Tibial artery (tissue), 4 donors: Measurements from ENCODE around the gene TET1.
"Not testable (repeated sequence)": the region's sequence is repeated elsewhere in the genome, so short reads cannot be mapped to it uniquely, and the experiment has no call there.

Source experiments
- DNase-seq, 2 donors: peaks; one replicate each; pipeline ENCODE4 v3.0.0-alpha.2; 2019
- H3K27ac ChIP-seq, 2 donors: fragments of 200-600 bp; sonication (generic) in 1 of 2; 1 replicate in 1 of 2; 2 replicates in 1 of 2; pipeline ENCODE4 v1.5.1; 2018 to 2019; ENCODE audit warnings: mild to moderate bottlenecking in 1 of 2
- H3K27me3 ChIP-seq, 2 donors: fragments of 200-600 bp; sonication (generic) in 1 of 2; one replicate each; pipeline versions ENCODE4 v1.5.1 to v1.6.0; 2016 to 2019
- H3K36me3 ChIP-seq, 3 donors: fragments of 200-600 bp; sonication (generic) in 2 of 3; one replicate each; pipeline ENCODE4 v1.5.1; 2016 to 2019; ENCODE audit warnings: mild to moderate bottlenecking in 2 of 3
- H3K4me1 ChIP-seq, 4 donors: fragments of 200-600 bp; sonication (generic) in 2 of 4; 1 replicate in 3 of 4; 2 replicates in 1 of 4; pipeline ENCODE4 v1.5.1; 2016 to 2019
- H3K4me3 ChIP-seq, 2 donors: fragments of 200-600 bp; sonication (generic) in 1 of 2; 1 replicate in 1 of 2; 2 replicates in 1 of 2; pipeline ENCODE4 v1.5.1; 2018 to 2019; ENCODE audit warnings: mild to moderate bottlenecking in 2 of 2
- H3K9me3 ChIP-seq, 3 donors: fragments of 200-600 bp; sonication (generic) in 1 of 3; one replicate each; pipeline ENCODE4 v1.5.1; 2016 to 2019
- CTCF ChIP-seq, 2 experiments: fragments of 200-600 bp in 1 of 2; fragments of 450-650 bp in 1 of 2; IDR thresholded peaks; one replicate each; pipeline ENCODE4 v1.5.1; 2017 to 2019; ENCODE audit warnings: antibody characterized with exemption in 2 of 2, mild to moderate bottlenecking in 1 of 2, moderate library complexity in 1 of 2
- intact Hi-C: fragments of 100-400 bp; cut with DNase I; formaldehyde crosslinking; loops from one replicate; pipeline ENCODE4 v1.15.0; 2023; ENCODE audit warnings: low total_unique reads

Gene TET1

GRCh38 chr10:68705548-68705947 is 145.4 kb downstream of the TET1 start:
- Histone ChIP-seq H3K27ac (no peak overlapping the region), H3K4me1 (no peaks in the 10 kb centered on the region), H3K4me3 (no peak overlapping the region), H3K9me3 (no peaks in the 10 kb centered on the region), H3K36me3 (no peaks in the 10 kb centered on the region), H3K27me3 (no peaks in the 10 kb centered on the region)
- DNase-seq, result no peak
- TF ChIP-seq CTCF (IDR thresholded peaks at IDR 0.05), result no peak
- intact Hi-C loops, result no loop called here

GRCh38 chr10:68708987-68709386 is 148.8 kb downstream of the TET1 start:
- intact Hi-C loops, H3K27me3 ChIP-seq, H3K36me3 ChIP-seq, H3K4me1 ChIP-seq, H3K4me3 ChIP-seq, H3K27ac ChIP-seq, DNase-seq, H3K9me3 ChIP-seq: not testable (repeated sequence)

GRCh38 chr10:68713065-68713464 is 152.9 kb downstream of the TET1 start:
- H3K27me3 ChIP-seq, H3K4me1 ChIP-seq, H3K4me3 ChIP-seq, H3K36me3 ChIP-seq, DNase-seq, H3K27ac ChIP-seq, H3K9me3 ChIP-seq, intact Hi-C loops: not testable (repeated sequence)

- H3K9me3 ChIP-seq, result no peaks in the 10 kb centered on the region
- no peaks in the 10 kb centered on the region for H3K27me3 ChIP-seq
- no peak overlapping the region for H3K27ac ChIP-seq
- DNase-seq, result no peak
- no peak overlapping the region for H3K4me3 ChIP-seq
- H3K4me1 ChIP-seq, result peaks cover 0 to 5% (median 1%) of the 10 kb centered on the region in 4 donors
- intact Hi-C loops, result loop anchor here (5.0 kb wide), 1 partner anchor 170 kb away; no protein-coding TSS in a partner anchor
- TF ChIP-seq CTCF (IDR thresholded peaks at IDR 0.05), result no peak
- H3K36me3 ChIP-seq, result no peaks in the 10 kb centered on the region
Observed at GRCh38 chr10:68717435-68717834, 157.3 kb downstream of the TET1 start.

- H3K9me3 ChIP-seq, result no peaks in the 10 kb centered on the region
- H3K4me3 ChIP-seq, result peak within 1 kb of the TSS; percentile 96 to 99
- TF ChIP-seq CTCF (IDR thresholded peaks at IDR 0.05), result no peak
- H3K4me1 ChIP-seq, result peaks cover 0 to 13% (median 6%) of the 10 kb centered on the region in 4 donors
- no peaks in the 10 kb centered on the region for H3K27me3 ChIP-seq
- H3K27ac ChIP-seq, result peak within 1 kb of the TSS; percentile 96
- intact Hi-C loops, result no loop called here
- peak; percentile 96 to 97 for DNase-seq
- H3K36me3 ChIP-seq, result peaks cover 14 to 27% (median 24%) of the 10 kb centered on the region in 3 donors
Observed at GRCh38 chr10:68720793-68721672, 160.9 kb downstream of the TET1 start, which contains the start of gene CCAR1. CCAR1 (plus strand) TSS chr10:68721239; CDS start chr10:68722505, 1,266 bp downstream.

GRCh38 chr10:68721673-68722335 is 161.7 kb downstream of the TET1 start:
- peaks cover 20 to 35% (median 30%) of the 10 kb centered on the region in 3 donors for H3K36me3 ChIP-seq
- DNase-seq, result peak; percentile 23 to 67
- intact Hi-C loops, result no loop called here

More at GRCh38 chr10:68721673-68722335, 161.7 kb downstream of the TET1 start:
- Histone ChIP-seq H3K4me1 (peaks cover 0 to 13% (median 6%) of the 10 kb centered on the region in 4 donors), H3K27me3 (no peaks in the 10 kb centered on the region), H3K9me3 (no peaks in the 10 kb centered on the region), H3K4me3 (peak overlapping the region; percentile 96 to 99), H3K27ac (peak overlapping the region; percentile 96)
- no peak for TF ChIP-seq CTCF (IDR thresholded peaks at IDR 0.05)
